Measurements from ENCODE around the gene MGAT5B. TPM values are rescaled to one million over a fixed set of nuclear protein-coding genes. Genes with fewer than 3 reads are reported as not detected.

Gene MGAT5B
- total and polyA plus RNA-seq, 10 of the 15 experiments (the other 5 are each of a cell fraction or from before 2014, with no cell fraction given), result 0.13 TPM; not detected in 9

DNA sequence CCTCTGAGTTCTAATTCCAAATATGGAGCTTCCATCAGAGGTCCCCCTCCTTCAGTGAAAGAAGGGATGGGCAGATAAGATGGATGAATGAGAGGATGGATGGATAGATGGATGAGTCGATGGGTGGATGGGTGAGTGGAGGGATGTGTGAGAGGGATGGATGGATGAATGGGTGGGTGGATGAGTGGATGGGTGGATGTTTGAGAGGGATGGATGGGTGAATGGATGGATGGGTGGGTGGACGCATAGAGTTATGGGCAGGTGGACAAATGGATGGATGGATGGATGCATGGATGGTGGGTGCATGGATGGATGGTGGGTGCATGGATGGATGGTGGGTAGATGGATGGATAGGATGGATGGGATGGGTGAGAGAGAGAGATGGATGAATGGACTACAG is 69.0 kb downstream of the MGAT5B start:
- Histone ChIP-seq H3K4me2 (ENCODE audit: control insufficient read depth, insufficient read depth) (no peak overlapping the region), H3K79me2 (ENCODE audit: control insufficient read depth, insufficient read depth, low read length) (no peaks in the 10 kb centered on the region), H3K36me3 (ENCODE audit: control insufficient read depth in 2 of 2, insufficient read depth in 2 of 2, low read length in 1 of 2) (no peaks in the 10 kb centered on the region), H3K27ac (ENCODE audit: control insufficient read depth, insufficient read depth) (no peak overlapping the region), H3K4me3 (no peak overlapping the region), H3K9me3 (replicated peaks; ENCODE audit: control insufficient read depth, insufficient read depth, low read length) (no peaks in the 10 kb centered on the region), H2AFZ (ENCODE audit: control insufficient read depth, low read depth, low read length) (no peak overlapping the region), H4K20me1 (ENCODE audit: control insufficient read depth, insufficient read depth) (no peaks in the 10 kb centered on the region), H3K4me1 (ENCODE audit: control insufficient read depth, insufficient read depth, low read length) (no peaks in the 10 kb centered on the region), H3K27me3 (replicated peaks in 1 of 2; ENCODE audit: control insufficient read depth in 2 of 2, insufficient read depth in 2 of 2, low read length in 1 of 2) (peaks cover 0 to 2% of the 10 kb centered on the region in 2 experiments; a peak in 3 of 4 replicates), H3K9ac (ENCODE audit: control insufficient read depth, insufficient read depth, low read length) (no peak overlapping the region)
- ChIA-PET CTCF (no interaction called here), RAD21 (ENCODE audit: unreplicated experiment) (no interaction called here), POLR2A (no interaction called here), SMC1A (ENCODE audit: uncharacterized antibody, unreplicated experiment) (no interaction called here)
- ATAC-seq (no peak), DNase-seq (ENCODE audit: low read depth, low spot score) (no peak), FAIRE-seq (no peak)
- in situ Hi-C loops (cut with MboI) (no loop called here), intact Hi-C loops (cut with micrococcal nuclease; ENCODE audit: unreplicated experiment) (no loop called here)
- BruUV-seq (replicated peaks), result no TSS peak
- no peak for TF ChIP-seq CHD2 (IDR thresholded peaks at IDR 0.05; ENCODE audit: borderline replicate concordance, low read depth, low read length)
- TF ChIP-seq, protein P1, sequence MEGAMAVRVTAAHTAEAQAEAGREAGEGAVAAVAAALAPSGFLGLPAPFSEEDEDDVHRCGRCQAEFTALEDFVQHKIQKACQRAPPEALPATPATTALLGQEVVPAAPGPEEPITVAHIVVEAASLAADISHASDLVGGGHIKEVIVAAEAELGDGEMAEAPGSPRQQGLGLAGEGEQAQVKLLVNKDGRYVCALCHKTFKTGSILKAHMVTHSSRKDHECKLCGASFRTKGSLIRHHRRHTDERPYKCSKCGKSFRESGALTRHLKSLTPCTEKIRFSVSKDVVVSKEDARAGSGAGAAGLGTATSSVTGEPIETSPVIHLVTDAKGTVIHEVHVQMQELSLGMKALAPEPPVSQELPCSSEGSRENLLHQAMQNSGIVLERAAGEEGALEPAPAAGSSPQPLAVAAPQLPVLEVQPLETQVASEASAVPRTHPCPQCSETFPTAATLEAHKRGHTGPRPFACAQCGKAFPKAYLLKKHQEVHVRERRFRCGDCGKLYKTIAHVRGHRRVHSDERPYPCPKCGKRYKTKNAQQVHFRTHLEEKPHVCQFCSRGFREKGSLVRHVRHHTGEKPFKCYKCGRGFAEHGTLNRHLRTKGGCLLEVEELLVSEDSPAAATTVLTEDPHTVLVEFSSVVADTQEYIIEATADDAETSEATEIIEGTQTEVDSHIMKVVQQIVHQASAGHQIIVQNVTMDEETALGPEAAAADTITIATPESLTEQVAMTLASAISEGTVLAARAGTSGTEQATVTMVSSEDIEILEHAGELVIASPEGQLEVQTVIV (IDR thresholded peaks at IDR 0.05; ENCODE audit: borderline replicate concordance, partially characterized antibody), result peak; percentile 20
- 0% methylated on average over 2 of the region's 2 CpGs for WGBS (ENCODE audit: insufficient coverage, insufficient replicate concordance, low lambda C conversion rate, missing lambda C conversion rate)

DNA sequence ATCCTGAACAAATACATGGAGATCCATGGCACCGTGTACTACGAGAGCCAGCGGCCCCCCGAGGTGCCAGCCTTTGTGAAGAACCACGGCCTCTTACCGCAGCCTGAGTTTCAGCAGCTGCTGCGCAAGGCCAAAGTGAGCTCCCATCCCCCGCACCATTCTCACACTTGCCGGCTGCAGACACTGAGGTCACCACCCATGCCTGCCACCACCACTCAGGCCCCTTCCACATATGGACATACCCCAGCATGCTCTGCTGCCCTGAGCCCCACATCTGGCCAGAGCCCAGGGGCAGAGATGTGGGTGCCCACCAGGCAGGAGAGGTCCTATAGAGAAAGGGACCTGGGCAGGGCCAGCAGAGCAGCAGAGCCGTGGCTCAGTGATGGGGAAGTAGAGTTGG is 69.8 kb downstream of the MGAT5B start:
- WGBS (ENCODE audit: insufficient coverage, insufficient replicate concordance, low lambda C conversion rate, missing lambda C conversion rate), result 53% methylated on average over 10 of the region's 10 CpGs
- FAIRE-seq, result no peak
- Histone ChIP-seq H2AFZ (ENCODE audit: control insufficient read depth, low read depth, low read length) (no peak overlapping the region), H3K9me3 (replicated peaks; ENCODE audit: control insufficient read depth, insufficient read depth, low read length) (no peaks in the 10 kb centered on the region), H3K27ac (ENCODE audit: control insufficient read depth, insufficient read depth) (no peak overlapping the region), H3K4me1 (ENCODE audit: control insufficient read depth, insufficient read depth, low read length) (no peaks in the 10 kb centered on the region), H3K9ac (ENCODE audit: control insufficient read depth, insufficient read depth, low read length) (no peak overlapping the region), H3K79me2 (ENCODE audit: control insufficient read depth, insufficient read depth, low read length) (no peaks in the 10 kb centered on the region), H3K36me3 (ENCODE audit: control insufficient read depth in 2 of 2, insufficient read depth in 2 of 2, low read length in 1 of 2) (no peaks in the 10 kb centered on the region), H4K20me1 (ENCODE audit: control insufficient read depth, insufficient read depth) (no peaks in the 10 kb centered on the region), H3K27me3 (replicated peaks in 1 of 2; ENCODE audit: control insufficient read depth in 2 of 2, insufficient read depth in 2 of 2, low read length in 1 of 2) (peaks cover 0 to 2% of the 10 kb centered on the region in 2 experiments; a peak in 3 of 4 replicates), H3K4me2 (ENCODE audit: control insufficient read depth, insufficient read depth) (no peak overlapping the region), H3K4me3 (no peak overlapping the region)
- no peak for TF ChIP-seq RELA (IDR thresholded peaks at IDR 0.05; ENCODE audit: borderline replicate concordance, partially characterized antibody)
- TF ChIP-seq SIN3A (IDR thresholded peaks at IDR 0.05; ENCODE audit: low read depth, low read length), result no peak
- TF ChIP-seq TCF7 (IDR thresholded peaks at IDR 0.05; ENCODE audit: borderline replicate concordance), result no peak
- no peak for TF ChIP-seq ZNF207 (IDR thresholded peaks at IDR 0.05; ENCODE audit: borderline replicate concordance)
- TF ChIP-seq CREB1 (IDR thresholded peaks at IDR 0.05; ENCODE audit: low read depth), result no peak
- DNase-seq (ENCODE audit: low read depth, low spot score), result no peak
- ChIA-PET POLR2A (no interaction called here), RAD21 (ENCODE audit: unreplicated experiment) (no interaction called here), CTCF (no interaction called here), SMC1A (ENCODE audit: uncharacterized antibody, unreplicated experiment) (no interaction called here)
- intact Hi-C loops (cut with micrococcal nuclease; ENCODE audit: unreplicated experiment), result no loop called here
- no peak for ATAC-seq
- in situ Hi-C loops (cut with MboI), result no loop called here
- no TSS peak for BruUV-seq (replicated peaks)
